ENCODE results near the gene NR6A1.

Gene NR6A1

DNA sequence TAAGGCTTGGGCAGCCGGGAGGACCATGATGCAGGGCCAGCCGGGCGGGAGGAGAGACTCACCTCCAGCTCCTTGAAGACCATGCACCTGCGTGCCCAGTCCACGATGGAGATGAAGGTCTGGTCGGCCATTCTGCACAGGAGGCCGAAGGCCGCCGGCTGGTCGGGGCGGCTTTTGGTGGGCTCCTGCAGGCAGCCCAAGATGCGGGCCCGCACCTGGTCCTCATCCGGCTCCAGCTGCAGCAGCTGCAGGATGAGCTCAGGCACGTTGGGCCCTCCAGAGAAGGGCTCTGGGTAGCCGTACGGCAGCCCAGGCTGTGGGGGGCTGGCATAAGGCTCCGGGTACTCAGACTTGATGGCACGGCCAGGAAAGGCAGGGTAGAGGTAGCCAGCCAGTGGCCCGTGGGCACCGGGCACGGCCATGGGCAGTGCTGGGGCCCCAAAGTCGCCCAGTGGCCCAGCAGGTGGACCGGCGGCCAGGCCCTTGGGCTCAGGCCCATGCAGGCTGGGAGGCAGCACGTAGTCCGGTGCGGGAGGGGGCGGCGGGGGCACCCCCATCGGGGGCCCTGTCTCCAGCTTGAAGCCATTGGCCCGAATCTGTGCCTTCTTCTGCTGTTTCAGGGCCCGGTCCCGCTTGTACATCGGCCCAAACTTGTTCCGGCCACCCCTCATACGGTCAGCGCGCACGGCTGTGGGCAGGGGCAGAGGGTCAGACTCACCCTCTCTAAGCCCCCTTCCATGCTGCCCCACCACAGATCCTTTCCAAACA lies 270.9 kb downstream of the NR6A1 start:
- no peaks in the 10 kb centered on the region for H3K9me3 ChIP-seq (ENCODE audit: low read depth, low read length)
- H3K9ac ChIP-seq (ENCODE audit: insufficient read length): no peak overlapping the region
- no peak overlapping the region for H3K27ac ChIP-seq
- H3K4me3 ChIP-seq: no peak overlapping the region
- H3K36me3 ChIP-seq (ENCODE audit: insufficient read depth, low read length): no peaks in the 10 kb centered on the region
- TF ChIP-seq POLR2AphosphoS5 (IDR thresholded peaks at IDR 0.05; ENCODE audit: borderline replicate concordance, low read depth, low read length) (no peak), EZH2 (IDR thresholded peaks at IDR 0.05) (no peak), FOXP2 (optimal IDR thresholded peaks at IDR 0.05; ENCODE audit: control extremely low read depth, extremely low read length, insufficient read depth) (no peak)
- DNase-seq (ENCODE audit: low read depth, low spot score): no peak

DNA sequence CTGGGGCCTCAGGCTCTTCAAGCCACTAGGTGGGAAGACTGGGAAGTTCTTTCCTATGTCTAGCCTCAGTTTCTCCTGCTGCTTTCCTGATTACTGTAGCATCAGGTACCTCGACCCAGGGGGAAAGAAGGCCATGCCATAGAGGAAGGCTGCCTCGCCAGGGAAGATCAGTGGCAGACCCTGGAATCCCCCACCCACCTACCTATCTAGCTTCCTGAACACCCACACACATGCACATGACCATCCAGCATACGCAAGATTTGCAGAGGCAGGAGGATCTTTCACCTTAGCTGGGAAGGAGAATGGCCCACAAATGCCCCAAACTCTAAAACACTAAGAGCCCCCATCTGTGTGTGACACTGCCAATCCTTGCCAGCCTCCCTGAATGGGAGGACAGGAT lies 271.9 kb downstream of the NR6A1 start:
- Histone ChIP-seq H3K9me3 (ENCODE audit: low read depth, low read length) (no peaks in the 10 kb centered on the region), H3K9ac (ENCODE audit: insufficient read length) (no peak overlapping the region), H3K4me3 (no peak overlapping the region), H3K36me3 (ENCODE audit: insufficient read depth, low read length) (no peaks in the 10 kb centered on the region), H3K27ac (no peak overlapping the region)
- no peak for DNase-seq (ENCODE audit: low read depth, low spot score)
- no peak for TF ChIP-seq FOXP2 (optimal IDR thresholded peaks at IDR 0.05; ENCODE audit: control extremely low read depth, extremely low read length, insufficient read depth)
- TF ChIP-seq EZH2 (IDR thresholded peaks at IDR 0.05): no peak
- TF ChIP-seq POLR2AphosphoS5 (IDR thresholded peaks at IDR 0.05; ENCODE audit: borderline replicate concordance, low read depth, low read length): no peak

DNA sequence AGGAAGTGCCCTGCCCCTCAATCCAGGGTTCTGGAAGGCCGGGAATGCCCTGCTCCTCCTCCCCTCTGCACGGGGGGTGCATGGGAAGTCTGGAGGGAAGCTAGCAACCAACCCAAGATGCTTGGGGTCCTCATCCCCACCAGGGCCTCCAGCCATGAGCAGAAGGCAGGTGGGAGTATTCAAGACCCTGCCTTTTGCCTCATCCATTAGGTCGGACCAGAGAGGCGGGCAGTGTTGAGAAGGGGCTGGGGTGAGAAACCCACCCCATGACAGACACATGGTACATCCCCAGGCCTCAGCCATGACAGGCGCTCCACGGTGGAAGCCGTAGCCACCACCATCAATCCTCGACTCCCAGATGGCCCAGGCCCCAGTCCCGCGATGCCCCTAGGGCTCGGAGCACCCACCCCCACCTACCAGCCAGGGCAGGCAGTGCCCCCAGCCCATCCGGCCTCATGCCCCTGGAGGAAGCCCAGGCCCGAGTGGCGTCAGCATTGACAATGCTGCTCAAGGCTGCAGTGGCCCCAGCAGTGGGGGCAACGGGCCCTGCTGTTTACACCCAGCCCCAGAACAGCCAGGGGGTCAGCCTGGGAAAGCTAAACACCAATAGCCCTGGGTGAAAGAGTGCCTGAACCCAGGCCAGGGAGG lies 272.5 kb downstream of the NR6A1 start:
- Histone ChIP-seq H3K36me3 (ENCODE audit: insufficient read depth, low read length) (no peaks in the 10 kb centered on the region), H3K9ac (ENCODE audit: insufficient read length) (no peak overlapping the region), H3K4me3 (no peak overlapping the region), H3K9me3 (ENCODE audit: low read depth, low read length) (no peaks in the 10 kb centered on the region), H3K27ac (no peak overlapping the region)
- DNase-seq (ENCODE audit: low read depth, low spot score): no peak
- TF ChIP-seq FOXP2 (optimal IDR thresholded peaks at IDR 0.05; ENCODE audit: control extremely low read depth, extremely low read length, insufficient read depth): no peak
- no peak for TF ChIP-seq POLR2AphosphoS5 (IDR thresholded peaks at IDR 0.05; ENCODE audit: borderline replicate concordance, low read depth, low read length)
- TF ChIP-seq EZH2 (IDR thresholded peaks at IDR 0.05): no peak

DNA sequence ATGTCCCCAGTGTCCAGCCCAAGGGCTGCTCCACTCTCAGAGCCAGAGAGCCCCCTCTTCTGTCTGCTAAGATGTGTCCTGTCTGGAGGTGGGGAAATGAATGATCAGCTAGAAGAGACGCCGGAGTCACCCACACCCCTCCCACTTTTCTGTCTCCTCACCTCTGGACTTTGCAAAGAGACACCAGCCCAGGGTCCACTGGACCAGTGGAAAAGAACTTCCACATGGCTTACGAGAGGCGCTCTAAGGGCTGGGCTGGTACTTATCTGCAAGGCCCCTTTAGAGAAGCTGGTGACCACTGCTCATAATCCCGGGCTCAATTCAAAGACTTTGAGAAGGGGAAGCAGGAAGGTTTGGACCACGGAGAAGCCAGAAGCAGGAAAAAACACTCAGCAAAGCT lies 273.1 kb downstream of the NR6A1 start:
- H3K27ac ChIP-seq: no peak overlapping the region
- no peak overlapping the region for H3K9ac ChIP-seq (ENCODE audit: insufficient read length)
- DNase-seq (ENCODE audit: low read depth, low spot score): no peak
- no peaks in the 10 kb centered on the region for H3K36me3 ChIP-seq (ENCODE audit: insufficient read depth, low read length)
- H3K4me3 ChIP-seq: no peak overlapping the region
- no peaks in the 10 kb centered on the region for H3K9me3 ChIP-seq (ENCODE audit: low read depth, low read length)
- no peak for TF ChIP-seq POLR2AphosphoS5 (IDR thresholded peaks at IDR 0.05; ENCODE audit: borderline replicate concordance, low read depth, low read length)
- no peak for TF ChIP-seq FOXP2 (optimal IDR thresholded peaks at IDR 0.05; ENCODE audit: control extremely low read depth, extremely low read length, insufficient read depth)
- no peak for TF ChIP-seq EZH2 (IDR thresholded peaks at IDR 0.05)

DNA sequence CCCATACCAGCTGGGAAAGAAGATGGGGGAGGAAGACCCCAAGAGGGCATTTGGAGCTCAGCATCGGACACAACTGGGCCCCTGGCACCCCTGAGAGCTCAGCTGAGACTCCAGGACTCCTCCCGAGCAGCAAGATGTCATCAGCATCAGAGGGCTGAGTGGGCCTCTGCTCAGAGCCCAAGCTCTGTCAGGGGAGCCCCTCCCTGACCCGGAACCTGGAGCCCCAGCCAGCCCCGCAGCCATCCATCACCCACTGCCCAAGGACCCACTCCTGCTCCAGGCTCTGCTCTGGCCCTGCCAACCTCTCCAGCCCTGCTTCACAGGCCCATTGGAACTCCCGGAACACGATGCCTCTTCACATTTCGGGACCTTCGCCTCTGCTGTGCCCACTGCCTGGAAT lies 273.7 kb downstream of the NR6A1 start:
- Histone ChIP-seq H3K4me3 (no peak overlapping the region), H3K27ac (no peak overlapping the region), H3K9ac (ENCODE audit: insufficient read length) (no peak overlapping the region), H3K36me3 (ENCODE audit: insufficient read depth, low read length) (no peaks in the 10 kb centered on the region), H3K9me3 (ENCODE audit: low read depth, low read length) (no peaks in the 10 kb centered on the region)
- TF ChIP-seq POLR2AphosphoS5 (IDR thresholded peaks at IDR 0.05; ENCODE audit: borderline replicate concordance, low read depth, low read length): no peak
- no peak for TF ChIP-seq EZH2 (IDR thresholded peaks at IDR 0.05)
- no peak for TF ChIP-seq FOXP2 (optimal IDR thresholded peaks at IDR 0.05; ENCODE audit: control extremely low read depth, extremely low read length, insufficient read depth)
- DNase-seq (ENCODE audit: low read depth, low spot score): no peak

DNA sequence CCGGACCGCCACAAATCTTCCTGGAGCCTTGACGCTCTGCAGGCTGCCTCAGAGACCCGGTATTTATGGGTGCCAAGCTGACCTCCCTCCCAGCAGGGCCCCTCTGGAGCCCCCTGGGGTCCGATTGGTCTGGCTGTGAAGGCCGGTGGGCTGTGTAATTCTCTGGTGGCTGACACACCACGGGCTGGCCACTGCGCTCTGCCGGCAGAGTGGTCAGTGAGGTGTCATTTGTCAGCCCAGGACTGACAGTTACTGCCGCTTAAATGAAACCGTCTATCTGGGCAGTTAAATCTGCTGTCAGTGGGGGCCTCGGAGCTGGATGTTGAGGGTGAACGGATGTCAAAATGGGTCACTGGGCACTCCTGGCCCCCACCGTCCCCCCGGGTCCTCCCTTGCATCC lies 274.6 kb downstream of the NR6A1 start:
- Histone ChIP-seq H3K36me3 (ENCODE audit: insufficient read depth, low read length) (no peaks in the 10 kb centered on the region), H3K9ac (ENCODE audit: insufficient read length) (no peak overlapping the region), H3K27ac (no peak overlapping the region), H3K9me3 (ENCODE audit: low read depth, low read length) (no peaks in the 10 kb centered on the region), H3K4me3 (no peak overlapping the region)
- no peak for DNase-seq (ENCODE audit: low read depth, low spot score)
- no peak for TF ChIP-seq POLR2AphosphoS5 (IDR thresholded peaks at IDR 0.05; ENCODE audit: borderline replicate concordance, low read depth, low read length)
- TF ChIP-seq FOXP2 (optimal IDR thresholded peaks at IDR 0.05; ENCODE audit: control extremely low read depth, extremely low read length, insufficient read depth): no peak
- no peak for TF ChIP-seq EZH2 (IDR thresholded peaks at IDR 0.05)

DNA sequence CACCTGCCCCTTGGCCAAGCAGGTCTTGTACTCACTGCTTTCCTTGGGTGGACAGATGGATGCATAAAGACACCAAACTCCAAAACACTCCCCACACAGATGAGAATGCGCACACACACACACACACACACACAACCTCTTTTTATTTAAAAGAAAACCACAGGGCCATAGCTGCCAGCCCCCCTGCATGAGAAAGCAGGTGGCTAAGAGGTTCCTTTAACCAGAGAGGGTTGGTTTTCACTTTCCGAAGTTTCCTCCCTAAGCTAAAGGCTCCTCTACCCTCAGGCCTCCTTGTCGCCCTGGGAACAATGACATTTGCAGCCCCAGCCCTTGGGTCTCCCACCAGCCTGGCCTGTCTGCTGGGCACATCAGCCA lies 275.0 kb downstream of the NR6A1 start:
- TF ChIP-seq POLR2AphosphoS5 (IDR thresholded peaks at IDR 0.05; ENCODE audit: borderline replicate concordance, low read depth, low read length) (no peak), EZH2 (IDR thresholded peaks at IDR 0.05) (no peak), FOXP2 (optimal IDR thresholded peaks at IDR 0.05; ENCODE audit: control extremely low read depth, extremely low read length, insufficient read depth) (no peak)
- H3K36me3 ChIP-seq (ENCODE audit: insufficient read depth, low read length): no peaks in the 10 kb centered on the region
- no peak overlapping the region for H3K9ac ChIP-seq (ENCODE audit: insufficient read length)
- no peak for DNase-seq (ENCODE audit: low read depth, low spot score)
- no peaks in the 10 kb centered on the region for H3K9me3 ChIP-seq (ENCODE audit: low read depth, low read length)
- no peak overlapping the region for H3K4me3 ChIP-seq
- H3K27ac ChIP-seq: no peak overlapping the region

DNA sequence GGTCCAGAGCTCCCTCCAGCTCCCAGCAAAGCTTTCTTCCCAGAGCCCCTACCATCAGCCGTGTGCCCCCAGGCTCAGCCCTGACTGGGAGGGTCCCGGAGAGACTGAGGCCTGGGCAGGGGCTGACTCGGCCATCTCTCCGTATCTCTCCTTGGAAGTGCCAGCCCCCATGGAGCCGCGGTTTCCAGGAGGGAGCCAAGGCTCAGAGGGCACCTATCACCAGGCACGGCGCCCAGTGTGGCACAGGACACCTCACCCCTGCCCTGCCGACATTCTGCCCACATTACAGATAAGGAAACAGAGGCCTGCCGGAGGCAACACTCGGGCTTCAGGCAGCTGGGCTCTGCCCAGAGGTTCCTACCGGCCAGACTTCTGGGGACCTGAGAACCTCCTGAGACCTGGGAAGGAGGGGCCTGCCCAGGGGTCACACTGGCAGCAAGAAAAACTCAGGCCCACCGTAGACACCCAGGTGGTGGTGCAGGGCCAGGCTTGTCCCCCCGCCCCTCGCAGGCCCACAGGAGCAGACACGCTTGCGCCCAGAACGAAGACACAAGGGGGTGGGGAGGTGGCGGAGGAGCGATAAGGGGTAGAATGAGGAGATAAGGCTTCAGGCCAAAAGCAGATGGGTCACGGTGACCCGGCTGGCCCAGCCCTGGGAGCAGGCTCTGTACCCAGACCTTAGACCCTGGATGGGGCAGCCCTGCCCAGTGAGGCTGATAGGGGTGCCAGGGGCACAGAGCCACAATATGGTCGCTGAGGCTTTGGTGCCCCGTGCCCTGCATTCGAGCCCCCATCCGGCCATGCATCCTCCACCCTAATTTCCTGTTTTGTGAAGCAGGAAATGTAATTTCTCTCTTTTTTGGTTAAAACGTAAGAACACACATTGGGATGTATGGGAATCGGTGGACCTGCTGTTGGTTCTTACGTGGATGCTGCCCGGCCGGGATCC lies 275.7 kb downstream of the NR6A1 start:
- Histone ChIP-seq H3K36me3 (ENCODE audit: insufficient read depth, low read length) (no peaks in the 10 kb centered on the region), H3K9ac (ENCODE audit: insufficient read length) (no peak overlapping the region)
- no peak for TF ChIP-seq EZH2 (IDR thresholded peaks at IDR 0.05)

More for the DNA sequence above, 275.7 kb downstream of the NR6A1 start:
- Histone ChIP-seq H3K9me3 (ENCODE audit: low read depth, low read length) (no peaks in the 10 kb centered on the region), H3K4me3 (no peak overlapping the region), H3K27ac (no peak overlapping the region)
- no peak for DNase-seq (ENCODE audit: low read depth, low spot score)
